Measurements from ENCODE around the gene RSKR. TPM values are rescaled to one million over a fixed set of nuclear protein-coding genes. Genes with fewer than 3 reads are reported as not detected.
A peak's percentile ranks its signal among the peaks of the same experiment; 100 is the strongest.
"Not testable (repeated sequence)": the region's sequence is repeated elsewhere in the genome, so short reads cannot be mapped to it uniquely, and the experiment has no call there.

RSKR gene
- total and polyA plus RNA-seq, 4 donors: 3.9 to 14.3 (median 8.8) TPM

GRCh38 chr17:28577466-28577824, 36.5 kb downstream of the RSKR start:
- H3K36me3 ChIP-seq (ENCODE audit: control insufficient read depth in 4 of 4, insufficient read depth in 4 of 4, low read length in 4 of 4): peaks cover 0 to 6% (median 3%) of the 10 kb centered on the region in 4 donors
- DNase-seq (no peak), ATAC-seq (ENCODE audit: insufficient read depth, low FRiP score) (no peak)
- WGBS, 2 donors: 97 to 98% methylated on average over 3 of the region's 3 CpGs
- H3K27me3 ChIP-seq (ENCODE audit: control insufficient read depth in 3 of 3, insufficient read depth in 3 of 3, low read length in 2 of 3): no peaks in the 10 kb centered on the region
- TF ChIP-seq CTCF (IDR thresholded peaks at IDR 0.05; ENCODE audit: control extremely low read depth, extremely low read depth): no peak
- H3K4me1 ChIP-seq (ENCODE audit: control insufficient read depth in 5 of 5, insufficient read depth in 5 of 5, low read length in 5 of 5): peaks cover 0 to 38% (median 4%) of the 10 kb centered on the region in 5 donors
- no peak overlapping the region for H3K27ac ChIP-seq (ENCODE audit: low read depth in 1 of 2, low read length in 1 of 2)
- no peaks in the 10 kb centered on the region for H3K9me3 ChIP-seq (ENCODE audit: control insufficient read depth in 4 of 4, insufficient read depth in 3 of 4, low read length in 3 of 4)
- H3K4me3 ChIP-seq: no peak overlapping the region
- no peak overlapping the region for H3K9ac ChIP-seq (ENCODE audit: insufficient read depth in 1 of 2, low read length in 2 of 2)

GRCh38 chr17:28576758-28577465, 37.1 kb downstream of the RSKR start, which contains the start of gene ALDOC:
ALDOC (minus strand) TSS chr17:28576895; CDS start chr17:28575532, 1,363 bp downstream.
- DNase-seq: peak; percentile 92 to 97 (median 94)
- Histone ChIP-seq H3K9me3 (ENCODE audit: control insufficient read depth in 4 of 4, insufficient read depth in 3 of 4, low read length in 3 of 4) (no peaks in the 10 kb centered on the region), H3K36me3 (ENCODE audit: control insufficient read depth in 4 of 4, insufficient read depth in 4 of 4, low read length in 4 of 4) (peaks cover 0 to 6% (median 3%) of the 10 kb centered on the region in 4 donors), H3K27me3 (ENCODE audit: control insufficient read depth in 3 of 3, insufficient read depth in 3 of 3, low read length in 2 of 3) (no peaks in the 10 kb centered on the region), H3K9ac (ENCODE audit: insufficient read depth in 1 of 2, low read length in 2 of 2) (no peak within 1 kb of the TSS), H3K4me1 (ENCODE audit: control insufficient read depth in 5 of 5, insufficient read depth in 5 of 5, low read length in 5 of 5) (peaks cover 0 to 39% (median 4%) of the 10 kb centered on the region in 5 donors), H3K4me3 (no peak within 1 kb of the TSS), H3K27ac (ENCODE audit: low read depth in 1 of 2, low read length in 1 of 2) (peak within 1 kb of the TSS in 1 of 2 donors; percentile 74)
- ATAC-seq (ENCODE audit: insufficient read depth, low FRiP score): peak; percentile 99
- WGBS, 2 donors: 4 to 5% methylated on average over 25 to 26 of the region's 26 CpGs
- TF ChIP-seq CTCF (IDR thresholded peaks at IDR 0.05; ENCODE audit: control extremely low read depth, extremely low read depth): no peak

- not testable (repeated sequence) for DNase-seq; H3K36me3 ChIP-seq (ENCODE audit: control insufficient read depth in 4 of 4, insufficient read depth in 4 of 4, low read length in 4 of 4); H3K9ac ChIP-seq (ENCODE audit: insufficient read depth in 1 of 2, low read length in 2 of 2); ATAC-seq (ENCODE audit: insufficient read depth, low FRiP score); H3K9me3 ChIP-seq (ENCODE audit: control insufficient read depth in 4 of 4, insufficient read depth in 3 of 4, low read length in 3 of 4); H3K27me3 ChIP-seq (ENCODE audit: control insufficient read depth in 3 of 3, insufficient read depth in 3 of 3, low read length in 2 of 3); H3K4me3 ChIP-seq
- peaks cover 0 to 39% (median 4%) of the 10 kb centered on the region in 5 donors for H3K4me1 ChIP-seq (ENCODE audit: control insufficient read depth in 5 of 5, insufficient read depth in 5 of 5, low read length in 5 of 5)
- 72 to 75% methylated on average over 3 of the region's 3 CpGs for whole genome bisulfite sequencing, 2 donors
- H3K27ac ChIP-seq (ENCODE audit: low read depth in 1 of 2, low read length in 1 of 2): peak overlapping the region in 1 of 2 donors; percentile 74
Observed at GRCh38 chr17:28576016-28576415, 38.0 kb downstream of the RSKR start.

GRCh38 chr17:28575126-28575795, 38.7 kb downstream of the RSKR start:
- WGBS, 2 donors: 95 to 97% methylated on average over 14 of the region's 14 CpGs
- DNase-seq: no peak
- no peak for TF ChIP-seq CTCF (IDR thresholded peaks at IDR 0.05; ENCODE audit: control extremely low read depth, extremely low read depth)
- Histone ChIP-seq H3K36me3 (ENCODE audit: control insufficient read depth in 4 of 4, insufficient read depth in 4 of 4, low read length in 4 of 4) (peaks cover 0 to 6% (median 3%) of the 10 kb centered on the region in 4 donors), H3K9me3 (ENCODE audit: control insufficient read depth in 4 of 4, insufficient read depth in 3 of 4, low read length in 3 of 4) (no peaks in the 10 kb centered on the region), H3K4me1 (ENCODE audit: control insufficient read depth in 5 of 5, insufficient read depth in 5 of 5, low read length in 5 of 5) (peaks cover 0 to 36% (median 0%) of the 10 kb centered on the region in 5 donors), H3K9ac (ENCODE audit: insufficient read depth in 1 of 2, low read length in 2 of 2) (no peak overlapping the region), H3K27me3 (ENCODE audit: control insufficient read depth in 3 of 3, insufficient read depth in 3 of 3, low read length in 2 of 3) (no peaks in the 10 kb centered on the region), H3K4me3 (no peak overlapping the region), H3K27ac (ENCODE audit: low read depth in 1 of 2, low read length in 1 of 2) (no peak overlapping the region)
- ATAC-seq (ENCODE audit: insufficient read depth, low FRiP score): no peak

Measured in lung (tissue), 12 donors.